Trophoblast cell (in vitro differentiated cells and primary cell): Measurements from ENCODE around the gene KEL.

ENCODE experiments used
- DNase-seq, 2 donors: peaks; one replicate each; pipeline ENCODE4 v3.0.0-alpha.2; 2016
- H2AFZ ChIP-seq: 2 replicates; pipeline ENCODE4 v1.6.1; 2013; ENCODE audit warnings: low read length, moderate library complexity, mild to moderate bottlenecking; ENCODE audit not compliant: insufficient read depth, poor library complexity
- H2AK5ac ChIP-seq: 2 replicates; pipeline ENCODE4 v1.6.1; 2013; ENCODE audit warnings: mild to moderate bottlenecking, low read length
- H2BK120ac ChIP-seq: 2 replicates; pipeline ENCODE4 v1.6.1; 2013; ENCODE audit warnings: low read length, mild to moderate bottlenecking, moderate library complexity; ENCODE audit not compliant: insufficient read depth, poor library complexity
- H2BK12ac ChIP-seq: 2 replicates; pipeline ENCODE4 v1.6.1; 2013; ENCODE audit warnings: mild to moderate bottlenecking, low read length, moderate library complexity
- H2BK5ac ChIP-seq: 2 replicates; pipeline ENCODE4 v1.6.1; 2013; ENCODE audit warnings: low read length, low read depth, moderate library complexity, mild to moderate bottlenecking; ENCODE audit not compliant: poor library complexity
- H3K14ac ChIP-seq: 2 replicates; pipeline ENCODE4 v1.6.1; 2013; ENCODE audit warnings: mild to moderate bottlenecking, low read length
- H3K18ac ChIP-seq: 2 replicates; pipeline ENCODE4 v1.6.1; 2013; ENCODE audit warnings: mild to moderate bottlenecking, low read length
- H3K23ac ChIP-seq: 2 replicates; pipeline ENCODE4 v1.6.1; 2013; ENCODE audit warnings: low read length
- H3K27ac ChIP-seq: 2 replicates; pipeline ENCODE4 v1.5.1; 2013; ENCODE audit warnings: low read depth, mild to moderate bottlenecking, inconsistent platforms, low read length, moderate library complexity
- H3K27me3 ChIP-seq: 2 replicates; pipeline ENCODE4 v1.6.1; 2013; ENCODE audit warnings: inconsistent platforms, mild to moderate bottlenecking, low read length, moderate library complexity; ENCODE audit not compliant: insufficient read depth
- H3K36me3 ChIP-seq, 2 experiments: 1 replicate in 1 of 2; 2 replicates in 1 of 2; pipeline ENCODE4 v1.6.1; 2013; ENCODE audit warnings: low read length in 2 of 2, mild to moderate bottlenecking in 2 of 2, moderate library complexity in 1 of 2; ENCODE audit not compliant: insufficient read depth in 2 of 2, control insufficient read depth in 1 of 2
- H3K4ac ChIP-seq: 2 replicates; pipeline ENCODE4 v1.6.1; 2013; ENCODE audit warnings: low read depth, mild to moderate bottlenecking, low read length, moderate library complexity
- H3K4me1 ChIP-seq, 2 experiments: 1 replicate in 1 of 2; 2 replicates in 1 of 2; pipeline ENCODE4 v1.6.1; 2013; ENCODE audit warnings: low read length in 2 of 2, mild to moderate bottlenecking in 2 of 2, moderate library complexity in 1 of 2; ENCODE audit not compliant: insufficient read depth in 2 of 2, control insufficient read depth in 1 of 2
- H3K4me2 ChIP-seq: 2 replicates; pipeline ENCODE4 v1.6.1; 2013; ENCODE audit warnings: inconsistent platforms, mild to moderate bottlenecking, low read length, moderate library complexity
- H3K4me3 ChIP-seq: 2 replicates; pipeline ENCODE4 v1.5.1; 2013; ENCODE audit warnings: mild to moderate bottlenecking, low read depth, low read length, inconsistent platforms
- H3K79me1 ChIP-seq: one replicate; pipeline ENCODE4 v1.6.1; 2013; ENCODE audit warnings: low read length
- H3K79me2 ChIP-seq: 2 replicates; pipeline ENCODE4 v1.6.1; 2013; ENCODE audit warnings: low read length, mild to moderate bottlenecking; ENCODE audit not compliant: control insufficient read depth, insufficient read depth, poor library complexity
- H3K9ac ChIP-seq: 2 replicates; pipeline ENCODE4 v1.6.1; 2013; ENCODE audit warnings: mild to moderate bottlenecking, low read length
- H3K9me3 ChIP-seq: 2 replicates; pipeline ENCODE4 v1.6.1; 2013; ENCODE audit warnings: low read depth, mild to moderate bottlenecking, control low read depth, inconsistent platforms, low read length; ENCODE audit not compliant: insufficient read depth
- H4K12ac ChIP-seq: 2 replicates; pipeline ENCODE4 v1.6.1; 2013; ENCODE audit warnings: low read depth, mild to moderate bottlenecking, low read length, moderate library complexity
- H4K8ac ChIP-seq: 2 replicates; pipeline ENCODE4 v1.6.1; 2013; ENCODE audit warnings: low read depth, mild to moderate bottlenecking, low read length, moderate library complexity
- H4K91ac ChIP-seq: one replicate; pipeline ENCODE4 v1.6.1; 2013; ENCODE audit warnings: low read depth, mild to moderate bottlenecking, low read length, moderate library complexity
- WGBS: extraction: QIAGEN DNeasy Blood & Tissue Kit; methylation state at CpG from one replicate; pipeline ENCODE4 v1.1.7; 2013; ENCODE audit warnings: missing lambda C conversion rate; ENCODE audit not compliant: insufficient read length, insufficient coverage; ENCODE audit errors: extremely low coverage; 5-methylcytosine and 5-hydroxymethylcytosine counted together

KEL gene

GRCh38 chr7:142957723-142958122 lies 4.4 kb downstream of the KEL start:
- Histone ChIP-seq H2AK5ac (no peak overlapping the region), H3K9me3 (peaks cover 8% of the 10 kb centered on the region), H3K27ac (peak overlapping the region; percentile 58), H3K4ac (no peak overlapping the region), H3K79me1 (peaks cover 6% of the 10 kb centered on the region), H3K4me1 (peaks cover 10 to 11% of the 10 kb centered on the region in 2 experiments), H2BK12ac (no peak overlapping the region), H4K12ac (no peak overlapping the region), H2BK5ac (no peak overlapping the region), H3K23ac (no peak overlapping the region), H2BK120ac (no peak overlapping the region), H4K91ac (no peak overlapping the region), H3K9ac (no peak overlapping the region), H2AFZ (no peak overlapping the region), H3K4me3 (no peak overlapping the region), H3K27me3 (no peaks in the 10 kb centered on the region), H3K36me3 (no peaks in the 10 kb centered on the region), H3K4me2 (peak overlapping the region; percentile 23), H4K8ac (no peak overlapping the region), H3K79me2 (no peaks in the 10 kb centered on the region), H3K14ac (no peak overlapping the region), H3K18ac (no peak overlapping the region)
- whole genome bisulfite sequencing: no CpG with 5 or more reads among the region's 8 CpGs
- peak in 1 of 2 donors; percentile 18 for DNase-seq

DNA sequence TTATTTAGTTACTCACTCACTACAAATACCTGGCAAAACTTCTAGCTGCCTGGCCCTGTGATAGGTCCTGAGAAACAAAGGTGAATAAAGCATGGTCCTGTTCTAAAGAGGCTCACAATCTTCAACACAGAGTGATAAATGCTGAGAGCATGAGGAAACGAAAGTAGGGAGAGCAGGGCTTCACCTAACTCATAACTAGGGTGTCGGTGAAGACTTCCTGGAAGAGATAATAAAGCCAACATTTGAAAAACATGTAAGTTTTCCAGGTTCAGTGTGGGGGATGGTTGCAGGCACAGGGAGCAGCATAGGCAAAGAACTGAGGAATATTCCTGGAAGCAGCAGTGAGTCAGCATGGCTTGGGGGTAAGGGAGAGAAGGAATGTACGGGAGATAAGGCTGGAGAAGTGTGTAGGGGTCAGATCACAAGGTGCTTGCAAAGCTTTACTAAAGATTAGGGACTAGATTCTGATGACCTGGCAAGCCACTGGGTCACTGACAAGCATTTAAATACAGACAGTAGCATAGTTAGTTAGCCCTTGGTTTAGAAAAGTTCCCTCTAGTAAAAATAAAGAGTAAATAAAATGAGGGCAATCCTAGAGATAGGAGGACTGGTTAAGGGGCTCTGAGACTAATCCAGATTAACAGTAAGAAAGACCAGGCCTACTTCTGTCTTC lies 5.1 kb downstream of the KEL start:
- H4K12ac ChIP-seq: no peak overlapping the region
- no peak overlapping the region for H3K23ac ChIP-seq
- H2AFZ ChIP-seq: no peak overlapping the region
- no peak overlapping the region for H4K8ac ChIP-seq
- no peaks in the 10 kb centered on the region for H3K27me3 ChIP-seq
- H3K14ac ChIP-seq: no peak overlapping the region
- no peak overlapping the region for H2BK12ac ChIP-seq
- H3K79me1 ChIP-seq: peaks cover 6% of the 10 kb centered on the region
- peak; percentile 93 to 95 for DNase-seq
- WGBS: no CpG with 5 or more reads among the region's 3 CpGs
- H3K9me3 ChIP-seq: peaks cover 8% of the 10 kb centered on the region
- peak overlapping the region; percentile 73 for H2BK5ac ChIP-seq
- no peak overlapping the region for H3K4ac ChIP-seq
- no peak overlapping the region for H2BK120ac ChIP-seq
- H3K4me3 ChIP-seq: no peak overlapping the region
- H3K36me3 ChIP-seq: no peaks in the 10 kb centered on the region
- H3K79me2 ChIP-seq: no peaks in the 10 kb centered on the region
- H3K18ac ChIP-seq: no peak overlapping the region
- peaks cover 10 to 11% of the 10 kb centered on the region in 2 experiments for H3K4me1 ChIP-seq
- no peak overlapping the region for H2AK5ac ChIP-seq
- no peak overlapping the region for H4K91ac ChIP-seq
- H3K27ac ChIP-seq: peak overlapping the region; percentile 62
- no peak overlapping the region for H3K9ac ChIP-seq
- peak overlapping the region; percentile 48 for H3K4me2 ChIP-seq

DNA sequence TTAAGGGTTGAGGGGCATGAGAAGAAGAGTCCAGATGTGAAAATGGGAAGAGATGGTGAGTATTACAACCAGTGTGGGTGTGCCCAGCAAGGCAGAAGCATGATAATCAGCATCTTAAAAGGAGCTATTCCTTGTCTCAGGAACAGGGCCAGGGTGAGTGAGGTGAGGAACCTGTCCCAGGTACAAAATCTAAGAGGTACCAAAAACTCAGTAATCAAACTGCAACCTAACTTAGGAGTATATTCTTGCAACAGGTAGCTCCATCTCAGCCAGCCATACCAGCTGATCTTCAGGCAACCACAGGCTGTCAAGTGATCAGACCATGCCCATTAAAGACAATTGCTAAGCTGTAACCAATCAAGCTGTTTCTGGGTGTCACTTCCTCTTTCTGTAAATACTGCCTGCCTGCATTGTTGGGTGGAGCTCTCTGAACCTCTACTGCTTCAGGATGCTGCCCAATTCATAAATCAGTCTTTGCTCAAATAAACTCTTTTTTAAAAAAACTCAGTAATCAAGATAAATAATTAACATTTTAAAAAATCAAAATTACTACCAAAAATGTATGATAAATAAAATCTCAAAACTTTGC lies 7.4 kb downstream of the KEL start:
- DNase-seq: no peak
- Histone ChIP-seq H3K36me3 (no peaks in the 10 kb centered on the region), H2BK5ac (no peak overlapping the region), H3K27ac (no peak overlapping the region), H3K79me1 (peaks cover 6% of the 10 kb centered on the region), H4K12ac (no peak overlapping the region), H2AFZ (no peak overlapping the region), H3K23ac (no peak overlapping the region), H2BK12ac (no peak overlapping the region), H3K18ac (no peak overlapping the region), H3K4me1 (peaks cover 10 to 11% of the 10 kb centered on the region in 2 experiments), H3K79me2 (no peaks in the 10 kb centered on the region), H3K4me3 (no peak overlapping the region), H4K91ac (no peak overlapping the region), H3K4me2 (no peak overlapping the region), H2AK5ac (no peak overlapping the region), H3K14ac (no peak overlapping the region), H2BK120ac (no peak overlapping the region), H3K4ac (no peak overlapping the region), H3K9me3 (peaks cover 8% of the 10 kb centered on the region), H3K9ac (no peak overlapping the region), H4K8ac (no peak overlapping the region), H3K27me3 (no peaks in the 10 kb centered on the region)

DNA sequence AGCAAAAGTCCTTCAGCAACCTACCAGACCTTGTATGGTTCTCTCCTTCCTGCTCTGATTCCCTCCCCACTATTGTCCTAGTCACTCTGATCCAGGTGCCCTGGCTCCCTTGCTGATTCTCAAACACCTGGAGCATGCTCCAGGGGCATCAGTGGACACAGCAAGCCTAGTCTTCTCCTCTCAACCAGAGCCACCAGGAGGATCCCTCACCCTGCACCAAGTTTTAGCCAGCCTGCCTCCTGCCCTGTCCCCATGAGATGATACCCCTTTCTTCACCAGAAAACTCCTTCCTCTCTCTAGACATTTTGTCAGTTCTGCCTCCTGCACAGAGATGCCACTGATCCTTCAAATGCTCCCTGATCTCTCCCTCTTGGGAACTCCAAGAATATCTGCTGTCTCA lies 11.9 kb downstream of the KEL start:
- Histone ChIP-seq H3K4me2 (no peak overlapping the region), H3K4me3 (no peak overlapping the region), H2AFZ (no peak overlapping the region), H3K27me3 (no peaks in the 10 kb centered on the region), H3K9ac (no peak overlapping the region), H3K27ac (no peak overlapping the region), H3K79me1 (no peaks in the 10 kb centered on the region), H4K91ac (no peak overlapping the region), H3K4ac (no peak overlapping the region), H3K23ac (no peak overlapping the region), H4K8ac (no peak overlapping the region), H3K36me3 (no peaks in the 10 kb centered on the region), H3K18ac (no peak overlapping the region), H2BK120ac (no peak overlapping the region), H3K79me2 (no peaks in the 10 kb centered on the region), H3K4me1 (no peaks in the 10 kb centered on the region), H2AK5ac (no peak overlapping the region), H3K14ac (no peak overlapping the region), H4K12ac (no peak overlapping the region), H2BK5ac (no peak overlapping the region), H2BK12ac (no peak overlapping the region), H3K9me3 (peaks cover 8% of the 10 kb centered on the region)
- DNase-seq: no peak
